NCI-H345 treated with DMSO at 0.1 percent for 48 hours (cell line): Measurements from ENCODE around the gene DUSP9.

ENCODE experiments used
- DNase-seq: peaks from one replicate; lab custom pipeline; 2025; ENCODE audit not compliant: unreplicated experiment; lab: John Stamatoyannopoulos, UW

Gene DUSP9

DNA sequence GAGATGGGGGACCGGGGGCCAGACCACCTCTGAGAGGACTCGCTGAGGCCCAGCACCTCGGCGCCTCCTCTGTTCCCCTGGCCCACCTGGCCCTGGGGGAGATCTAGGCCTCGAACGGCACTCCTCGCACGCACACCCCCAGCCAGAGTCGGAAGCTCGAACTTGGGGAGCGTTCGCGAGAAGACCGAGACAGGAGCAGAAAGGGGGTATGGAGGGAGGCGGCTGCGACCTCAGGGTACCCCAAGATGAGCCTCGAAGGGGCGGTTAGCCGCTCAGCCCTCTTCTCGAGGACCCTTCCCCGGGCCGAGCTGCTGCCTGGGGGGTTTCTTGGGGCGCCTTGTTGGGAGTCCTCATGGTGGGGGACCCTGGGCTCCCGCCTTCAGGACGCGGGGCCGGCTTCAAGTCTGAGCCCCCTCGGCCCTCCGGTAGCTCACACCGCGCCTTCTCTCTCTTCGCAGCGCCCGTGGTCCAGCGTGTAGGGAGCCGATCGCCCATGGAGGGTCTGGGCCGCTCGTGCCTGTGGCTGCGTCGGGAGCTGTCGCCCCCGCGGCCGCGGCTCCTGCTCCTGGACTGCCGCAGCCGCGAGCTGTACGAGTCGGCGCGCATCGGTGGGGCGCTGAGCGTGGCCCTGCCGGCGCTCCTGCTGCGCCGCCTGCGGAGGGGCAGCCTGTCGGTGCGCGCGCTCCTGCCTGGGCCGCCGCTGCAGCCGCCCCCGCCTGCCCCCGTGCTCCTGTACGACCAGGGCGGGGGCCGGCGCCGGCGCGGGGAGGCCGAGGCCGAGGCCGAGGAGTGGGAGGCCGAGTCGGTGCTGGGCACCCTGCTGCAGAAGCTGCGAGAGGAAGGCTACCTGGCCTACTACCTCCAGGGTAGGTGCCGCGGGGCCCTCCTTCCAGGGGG lies 706 bp downstream of the DUSP9 start:
- no peak for DNase-seq

- DNase-seq: no peak
These were observed 1.6 kb downstream of the DUSP9 start for GRCh38 chrX:153648358-153649177.

GRCh38 chrX:153649178-153649914 lies 2.3 kb downstream of the DUSP9 start:
- peak; percentile 33 for DNase-seq

DNA sequence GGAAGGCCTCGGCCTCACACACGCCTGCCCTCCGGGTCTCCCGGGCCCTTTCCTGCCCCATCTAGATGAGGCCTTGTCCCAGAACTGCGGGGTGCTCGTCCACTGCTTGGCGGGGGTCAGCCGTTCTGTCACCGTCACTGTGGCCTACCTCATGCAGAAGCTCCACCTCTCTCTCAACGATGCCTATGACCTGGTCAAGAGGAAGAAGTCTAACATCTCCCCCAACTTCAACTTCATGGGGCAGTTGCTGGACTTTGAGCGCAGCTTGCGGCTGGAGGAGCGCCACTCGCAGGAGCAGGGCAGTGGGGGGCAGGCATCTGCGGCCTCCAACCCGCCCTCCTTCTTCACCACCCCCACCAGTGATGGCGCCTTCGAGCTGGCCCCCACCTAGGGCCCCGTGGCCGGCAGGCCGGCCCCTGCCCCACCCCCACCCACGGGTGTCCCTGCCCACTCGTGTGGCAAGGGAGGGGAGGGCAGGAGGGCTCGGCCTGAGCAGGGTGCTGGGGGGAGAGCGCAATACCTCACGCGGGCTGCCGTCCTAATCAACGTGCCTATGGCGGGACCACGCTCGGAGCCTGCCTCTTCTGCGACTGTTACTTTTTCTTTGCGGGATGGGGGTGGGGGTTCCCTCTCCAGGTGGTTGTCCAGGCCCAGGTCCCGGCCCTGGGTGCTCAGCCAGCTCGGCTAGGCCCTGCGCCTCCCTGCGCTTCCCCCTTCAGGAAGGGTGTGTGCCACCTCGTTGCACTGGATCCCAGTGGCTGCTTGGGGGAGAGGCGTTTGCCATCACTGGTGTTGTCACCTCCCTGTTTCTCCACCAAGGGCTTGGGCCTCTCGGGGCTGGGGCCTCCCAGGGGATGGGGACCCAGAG lies 3.1 kb downstream of the DUSP9 start:
- no peak for DNase-seq

- DNase-seq: no peak
These were observed 4.0 kb downstream of the DUSP9 start for GRCh38 chrX:153650959-153651358.

DNA sequence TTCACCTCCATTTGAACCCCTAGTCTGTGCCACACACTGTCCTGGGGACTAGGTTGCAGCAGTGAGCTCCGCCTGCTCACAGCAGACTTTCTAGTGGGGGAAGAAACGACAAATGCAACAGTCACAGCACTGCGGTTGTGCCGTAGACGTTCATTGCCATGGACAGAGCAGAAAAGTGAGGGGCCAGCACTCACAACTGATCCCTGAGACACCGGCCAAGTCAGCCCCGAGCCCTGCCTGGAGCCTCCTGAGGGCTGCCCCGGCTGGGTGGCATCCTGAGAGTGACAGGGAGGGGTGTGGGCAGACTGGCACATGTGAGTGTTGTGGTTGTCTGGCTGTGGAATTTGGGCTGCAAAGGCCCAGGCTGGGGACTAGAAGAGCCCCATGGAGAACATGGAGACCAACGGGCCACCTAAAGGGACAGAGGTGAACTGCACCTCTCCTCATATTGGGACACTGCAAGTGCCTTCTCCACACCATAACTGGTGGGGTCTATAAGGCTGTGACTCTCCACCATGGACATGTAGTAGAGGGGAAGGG lies 4.6 kb downstream of the DUSP9 start:
- no peak for DNase-seq

- no peak for DNase-seq
These were observed 6.6 kb downstream of the DUSP9 start for GRCh38 chrX:153653556-153653955.

- DNase-seq: no peak
These were observed 10.2 kb downstream of the DUSP9 start for GRCh38 chrX:153657161-153657560.

GRCh38 chrX:153659268-153659667 lies 12.3 kb downstream of the DUSP9 start:
- no peak for DNase-seq

DNA sequence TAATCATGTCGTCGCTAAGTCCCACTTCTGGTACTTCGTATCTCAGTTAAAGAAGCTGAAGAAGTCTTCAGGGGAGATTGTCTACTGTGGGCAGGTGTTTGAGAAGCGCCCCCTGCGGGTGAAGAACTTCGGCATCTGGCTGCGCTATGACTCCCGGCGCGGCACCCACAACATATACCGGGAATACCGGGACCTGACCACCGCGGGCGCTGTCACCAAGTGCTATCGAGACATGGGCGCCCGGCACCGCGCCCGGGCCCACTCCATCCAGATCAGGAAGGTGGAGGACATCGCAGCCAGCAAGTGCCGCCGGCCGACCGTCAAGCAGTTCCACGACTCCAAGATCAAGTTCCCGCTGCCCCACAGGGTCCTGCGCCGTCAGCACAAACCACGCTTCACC lies 15.3 kb downstream of the DUSP9 start:
- no peak for DNase-seq

DNA sequence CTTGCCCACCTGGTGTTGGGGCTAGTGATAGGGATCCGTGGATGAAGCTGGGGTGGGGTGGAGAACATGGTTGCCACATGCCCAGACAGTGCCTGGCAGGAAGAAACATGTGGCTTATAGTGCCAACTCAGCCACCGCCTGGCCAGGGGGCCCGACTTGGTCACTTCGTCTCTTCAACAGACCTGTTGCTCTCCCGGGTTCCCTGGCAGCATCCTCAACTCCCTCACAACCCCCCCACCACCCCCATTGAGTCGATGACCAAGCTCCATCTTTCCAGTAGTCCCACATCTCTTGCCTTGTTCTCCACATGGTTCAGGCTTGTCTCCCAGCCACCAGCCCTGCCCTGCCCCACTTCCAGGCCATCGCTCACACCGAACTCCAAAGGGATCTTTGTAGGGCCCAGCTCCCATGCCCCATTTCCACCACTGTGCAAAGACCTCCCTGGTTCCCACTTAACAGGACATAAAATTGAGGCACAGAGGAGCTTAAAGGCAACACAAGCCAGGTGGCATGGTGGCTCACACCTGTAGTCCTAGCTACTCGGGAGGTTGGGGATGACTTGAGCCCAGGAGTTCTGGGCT lies 18.8 kb downstream of the DUSP9 start:
- DNase-seq: no peak

DNA sequence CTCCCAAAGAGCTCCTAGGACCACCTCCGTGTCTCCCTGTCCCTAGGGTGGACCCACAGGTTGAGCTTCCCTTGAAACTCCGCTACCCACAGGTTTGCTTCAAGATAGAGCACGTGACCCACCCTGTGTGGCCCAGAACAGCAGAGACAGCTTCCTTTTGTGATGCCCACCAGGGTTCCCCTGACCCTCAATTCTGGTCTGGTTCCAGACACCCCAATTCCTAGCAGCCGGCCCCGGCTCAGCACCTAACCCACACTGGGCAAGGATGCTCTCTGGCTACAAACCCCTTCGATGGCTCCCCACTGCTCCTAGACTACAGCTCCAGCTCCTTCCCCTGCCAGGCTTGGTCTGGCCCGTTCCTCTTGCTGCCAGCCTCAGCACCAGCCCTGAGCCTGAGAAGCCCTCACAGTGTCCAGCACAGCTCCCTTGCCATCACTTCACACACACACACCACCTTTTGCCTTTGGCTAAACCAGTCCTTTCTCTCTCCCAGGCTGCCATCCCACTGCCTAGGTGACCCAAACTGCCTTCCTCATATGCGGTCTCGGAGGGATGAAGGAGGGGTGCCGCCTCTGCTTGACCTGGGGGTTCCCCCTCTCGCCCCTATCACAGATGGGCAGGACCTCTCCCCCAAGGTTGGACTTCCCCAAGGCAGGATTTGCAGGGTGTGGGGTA lies 20.4 kb downstream of the DUSP9 start:
- no peak for DNase-seq

DNA sequence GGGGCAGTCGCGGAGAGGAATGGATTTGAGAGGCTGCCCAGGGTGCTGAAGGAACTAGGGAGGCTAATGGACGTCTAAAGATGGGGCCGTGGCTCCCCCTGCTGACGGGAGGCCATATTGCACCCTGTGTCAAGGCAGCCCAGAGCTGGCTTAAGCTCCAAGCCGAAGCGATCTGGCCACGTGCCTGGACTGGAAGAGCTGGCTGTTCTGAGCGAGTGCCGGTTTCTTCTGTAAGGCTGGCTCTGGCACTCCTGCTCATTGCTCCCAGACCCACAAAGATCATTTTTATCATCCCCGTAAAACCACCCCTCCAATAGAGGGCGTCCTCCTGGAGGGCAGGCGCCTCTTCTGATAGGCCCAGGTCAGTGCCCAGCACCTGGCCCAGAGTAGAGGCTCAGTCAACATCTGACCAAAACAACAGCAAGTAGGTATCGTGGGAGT lies 21.0 kb downstream of the DUSP9 start:
- peak; percentile 48 for DNase-seq

GRCh38 chrX:153668423-153669173 lies 21.6 kb downstream of the DUSP9 start:
- DNase-seq: no peak

GRCh38 chrX:153669174-153669890 lies 22.3 kb downstream of the DUSP9 start:
- DNase-seq: no peak

GRCh38 chrX:153669901-153670731 lies 23.1 kb downstream of the DUSP9 start:
- no peak for DNase-seq
